ENCODE results near the gene ATXN7L3B. TPM values are rescaled to one million over a fixed set of nuclear protein-coding genes. Genes with fewer than 3 reads are reported as not detected.

The ATXN7L3B gene
- total and polyA plus RNA-seq, 2 donors from 2014 or later: 23.5 to 35.1 TPM

DNA sequence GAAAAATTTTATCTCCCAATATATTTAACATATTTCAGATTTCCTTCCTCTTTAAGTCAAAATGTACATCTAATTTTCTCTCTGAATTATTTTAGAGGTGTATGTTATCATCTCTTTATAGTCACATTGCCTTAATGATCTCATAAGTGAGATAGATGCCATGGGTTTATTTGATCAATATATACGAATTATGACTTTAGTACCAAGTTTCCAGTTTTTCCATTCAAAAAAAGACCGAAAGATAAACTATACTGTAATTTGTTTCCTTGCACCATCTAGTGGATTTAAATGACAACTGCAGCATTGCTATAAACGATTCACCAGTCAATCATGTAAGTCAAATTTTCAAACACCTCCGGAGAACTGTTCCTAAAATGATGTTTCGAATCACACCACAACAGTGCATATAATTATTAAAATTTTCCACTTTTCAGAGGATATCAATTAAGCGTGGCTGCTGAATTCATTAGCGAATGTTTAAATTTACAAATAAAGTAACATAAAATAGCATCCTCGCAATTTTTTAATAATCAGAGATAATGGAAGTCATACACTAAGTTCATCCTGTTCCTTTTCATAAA is 419 bp upstream of the ATXN7L3B start:
- Histone ChIP-seq H3K4me1 (ENCODE audit: control insufficient read depth in 2 of 3, insufficient read depth in 2 of 3, low read depth in 1 of 3, low read length in 3 of 3) (peaks cover 0 to 29% (median 23%) of the 10 kb centered on the region in 3 donors), H3K4me3 (ENCODE audit: low read length in 3 of 3) (peak overlapping the region; percentile 91 to 98 (median 98)), H3K9ac (ENCODE audit: low read length in 3 of 3) (peak overlapping the region; percentile 56 to 97 (median 92)), H3K36me3 (ENCODE audit: control insufficient read depth in 2 of 3, insufficient read depth in 3 of 3, low read length in 3 of 3) (peaks cover 0 to 5% (median 2%) of the 10 kb centered on the region in 3 donors), H3K27me3 (ENCODE audit: control insufficient read depth, insufficient read depth, low read length) (no peaks in the 10 kb centered on the region), H3K27ac (ENCODE audit: low read depth in 2 of 2, low read length in 2 of 2) (peak overlapping the region; percentile 86 to 89), H3K9me3 (ENCODE audit: control insufficient read depth in 2 of 3, insufficient read depth in 1 of 3, low read length in 3 of 3) (no peaks in the 10 kb centered on the region)
- intact Hi-C loops (cut with DNase I): no loop called here
- FAIRE-seq (peak; percentile 78), DNase-seq (peak in 1 of 5 donors; percentile 73)
- TF ChIP-seq, protein P1, sequence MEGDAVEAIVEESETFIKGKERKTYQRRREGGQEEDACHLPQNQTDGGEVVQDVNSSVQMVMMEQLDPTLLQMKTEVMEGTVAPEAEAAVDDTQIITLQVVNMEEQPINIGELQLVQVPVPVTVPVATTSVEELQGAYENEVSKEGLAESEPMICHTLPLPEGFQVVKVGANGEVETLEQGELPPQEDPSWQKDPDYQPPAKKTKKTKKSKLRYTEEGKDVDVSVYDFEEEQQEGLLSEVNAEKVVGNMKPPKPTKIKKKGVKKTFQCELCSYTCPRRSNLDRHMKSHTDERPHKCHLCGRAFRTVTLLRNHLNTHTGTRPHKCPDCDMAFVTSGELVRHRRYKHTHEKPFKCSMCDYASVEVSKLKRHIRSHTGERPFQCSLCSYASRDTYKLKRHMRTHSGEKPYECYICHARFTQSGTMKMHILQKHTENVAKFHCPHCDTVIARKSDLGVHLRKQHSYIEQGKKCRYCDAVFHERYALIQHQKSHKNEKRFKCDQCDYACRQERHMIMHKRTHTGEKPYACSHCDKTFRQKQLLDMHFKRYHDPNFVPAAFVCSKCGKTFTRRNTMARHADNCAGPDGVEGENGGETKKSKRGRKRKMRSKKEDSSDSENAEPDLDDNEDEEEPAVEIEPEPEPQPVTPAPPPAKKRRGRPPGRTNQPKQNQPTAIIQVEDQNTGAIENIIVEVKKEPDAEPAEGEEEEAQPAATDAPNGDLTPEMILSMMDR (IDR thresholded peaks at IDR 0.05; ENCODE audit: borderline replicate concordance, extremely low read depth, insufficient read depth): peak; percentile 59

DNA sequence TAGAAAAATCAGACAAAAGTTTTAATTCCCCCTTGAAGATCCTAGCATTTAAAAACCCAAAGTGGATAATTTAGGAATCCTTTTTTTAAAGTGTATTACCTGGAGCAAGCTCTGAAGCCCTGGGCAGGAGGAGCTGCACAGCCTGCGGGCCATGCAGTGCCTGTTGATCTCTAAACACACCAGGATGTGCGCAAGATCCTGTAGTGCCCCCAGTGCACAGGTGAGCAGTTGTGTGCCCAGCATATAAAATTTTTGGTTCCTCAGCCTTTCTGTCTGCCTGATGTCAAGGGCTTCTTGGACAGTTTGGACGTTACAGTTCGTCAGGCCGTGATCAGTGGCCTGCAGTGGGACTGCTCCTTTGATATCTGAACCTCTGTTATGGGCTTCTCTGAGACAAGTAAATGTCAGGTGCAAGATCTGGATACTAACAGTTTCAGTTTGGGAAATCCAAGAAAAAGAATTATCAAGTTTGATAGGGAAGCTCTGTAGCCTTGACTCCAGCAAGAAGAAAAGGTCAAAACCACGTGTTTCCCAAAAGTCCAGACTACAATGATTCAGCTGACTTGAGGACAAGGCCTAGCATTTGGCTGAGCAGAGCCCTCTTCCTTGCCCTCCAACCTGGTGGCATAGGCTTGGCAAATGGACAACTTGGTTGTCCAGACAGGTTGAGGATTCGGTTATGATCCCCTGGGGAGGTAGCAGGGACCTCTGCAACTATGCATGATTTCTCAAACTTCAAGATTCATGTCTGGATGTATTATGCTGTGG is 1.0 kb downstream of the ATXN7L3B start:
- Histone ChIP-seq H3K4me1 (ENCODE audit: control insufficient read depth in 2 of 3, insufficient read depth in 2 of 3, low read depth in 1 of 3, low read length in 3 of 3) (peaks cover 0 to 29% (median 27%) of the 10 kb centered on the region in 3 donors), H3K27ac (ENCODE audit: low read depth in 2 of 2, low read length in 2 of 2) (peak overlapping the region; percentile 86 to 89), H3K36me3 (ENCODE audit: control insufficient read depth in 2 of 3, insufficient read depth in 3 of 3, low read length in 3 of 3) (peaks cover 0 to 5% (median 2%) of the 10 kb centered on the region in 3 donors), H3K4me3 (ENCODE audit: low read length in 3 of 3) (peak overlapping the region; percentile 91 to 98 (median 98)), H3K27me3 (ENCODE audit: control insufficient read depth, insufficient read depth, low read length) (no peaks in the 10 kb centered on the region), H3K9me3 (ENCODE audit: control insufficient read depth in 2 of 3, insufficient read depth in 1 of 3, low read length in 3 of 3) (no peaks in the 10 kb centered on the region), H3K9ac (ENCODE audit: low read length in 3 of 3) (peak overlapping the region; percentile 77 to 97 (median 92))
- TF ChIP-seq, protein P1 (IDR thresholded peaks at IDR 0.05; ENCODE audit: borderline replicate concordance, extremely low read depth, insufficient read depth): no peak
- intact Hi-C loops (cut with DNase I): no loop called here
- FAIRE-seq: no peak
- DNase-seq: peak in 4 of 5 donors; percentile 18 to 58 (median 52)

DNA sequence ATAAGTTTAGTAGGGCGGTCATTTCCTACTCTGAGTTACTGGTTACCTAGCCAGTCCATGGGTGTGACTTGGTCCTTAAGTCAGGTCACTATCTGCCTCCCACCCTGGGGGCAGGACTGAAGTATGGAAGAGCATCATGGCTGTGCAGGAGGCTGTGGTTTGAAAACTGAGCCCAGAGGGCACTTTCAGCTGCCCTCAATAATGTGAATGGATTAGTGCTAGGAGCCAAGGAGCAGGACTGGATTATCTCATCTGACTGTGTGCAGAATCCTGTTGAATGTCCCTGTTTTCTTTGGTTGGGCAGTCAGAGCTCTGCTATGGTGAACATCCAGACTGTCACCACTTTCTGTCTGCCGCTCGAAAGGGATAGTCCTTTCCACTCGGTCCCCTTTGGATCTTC is 1.6 kb downstream of the ATXN7L3B start:
- no peak overlapping the region for H3K27ac ChIP-seq (ENCODE audit: low read depth in 2 of 2, low read length in 2 of 2)
- peaks cover 0 to 29% (median 27%) of the 10 kb centered on the region in 3 donors for H3K4me1 ChIP-seq (ENCODE audit: control insufficient read depth in 2 of 3, insufficient read depth in 2 of 3, low read depth in 1 of 3, low read length in 3 of 3)
- H3K4me3 ChIP-seq (ENCODE audit: low read length in 3 of 3): peak overlapping the region; percentile 91 to 98 (median 98)

More for the DNA sequence above, 1.6 kb downstream of the ATXN7L3B start:
- Histone ChIP-seq H3K9ac (ENCODE audit: low read length in 3 of 3) (peak overlapping the region; percentile 77 to 97 (median 92)), H3K36me3 (ENCODE audit: control insufficient read depth in 2 of 3, insufficient read depth in 3 of 3, low read length in 3 of 3) (peaks cover 0 to 5% (median 2%) of the 10 kb centered on the region in 3 donors), H3K9me3 (ENCODE audit: control insufficient read depth in 2 of 3, insufficient read depth in 1 of 3, low read length in 3 of 3) (no peaks in the 10 kb centered on the region), H3K27me3 (ENCODE audit: control insufficient read depth, insufficient read depth, low read length) (no peaks in the 10 kb centered on the region)
- peak in 1 of 5 donors; percentile 29 for DNase-seq
- FAIRE-seq: no peak
- intact Hi-C loops (cut with DNase I): no loop called here
- TF ChIP-seq, protein P1 (IDR thresholded peaks at IDR 0.05; ENCODE audit: borderline replicate concordance, extremely low read depth, insufficient read depth): no peak

Data from kidney (tissue), 14 donors.